H1 (cell line): Measurements from ENCODE around the gene NR4A1.

Experiments
- BRCA1 ChIP-seq: IDR thresholded peaks from 2 replicates; pipeline ENCODE4 v1.6.1; 2012; ENCODE audit warnings: low read depth, low read length, improper control_type of control experiment
- CHD1 ChIP-seq: IDR thresholded peaks from 2 replicates; pipeline ENCODE4 v1.6.1; 2012; ENCODE audit warnings: low read depth, low read length, improper control_type of control experiment
- CHD7 ChIP-seq: fragments of 300-600 bp; sonication (generic); IDR thresholded peaks from 2 replicates; pipeline ENCODE4 v1.7.1; 2012; ENCODE audit warnings: low read length, moderate library complexity, mild to moderate bottlenecking, inconsistent platforms; ENCODE audit not compliant: insufficient replicate concordance
- CTBP2 ChIP-seq: IDR thresholded peaks from 2 replicates; pipeline ENCODE4 v1.7.0; 2011; ENCODE audit warnings: borderline replicate concordance, mild to moderate bottlenecking, moderate library complexity, mixed read lengths, low read length; ENCODE audit not compliant: insufficient read depth, insufficient read length
- CTCF ChIP-seq, 3 experiments: IDR thresholded peaks; 1 replicate in 2 of 3; 2 replicates in 1 of 3; pipeline versions ENCODE4 v1.5.1 to v1.6.1; 2011; ENCODE audit warnings: low read length in 3 of 3, mild to moderate bottlenecking in 3 of 3, inconsistent platforms in 2 of 3, low read depth in 1 of 3, moderate library complexity in 1 of 3; ENCODE audit not compliant: insufficient read depth in 1 of 3; ENCODE audit errors: control extremely low read depth in 1 of 3
- EP300 ChIP-seq, 2 experiments: IDR thresholded peaks; 1 replicate in 1 of 2; 2 replicates in 1 of 2; pipeline ENCODE4 v1.6.1; 2011 to 2012; ENCODE audit warnings: low read depth in 2 of 2, low read length in 2 of 2, mild to moderate bottlenecking in 2 of 2, borderline replicate concordance in 1 of 2, inconsistent platforms in 1 of 2, moderate library complexity in 1 of 2
- GTF2F1 ChIP-seq: IDR thresholded peaks from 2 replicates; pipeline ENCODE4 v1.6.1; 2012; ENCODE audit warnings: low read depth, low read length, improper control_type of control experiment, borderline replicate concordance
- POLR2A ChIP-seq, 2 experiments: IDR thresholded peaks; 1 replicate in 1 of 2; 2 replicates in 1 of 2; pipeline ENCODE4 v1.6.1; 2011; ENCODE audit warnings: low read depth in 2 of 2, low read length in 2 of 2, mild to moderate bottlenecking in 2 of 2; ENCODE audit errors: control extremely low read depth in 1 of 2
- RFX5 ChIP-seq: IDR thresholded peaks from 2 replicates; pipeline ENCODE4 v1.6.1; 2011; ENCODE audit warnings: low read depth, low read length, improper control_type of control experiment, borderline replicate concordance
- TF ChIP-seq, protein P1 (sequence below): IDR thresholded peaks from 2 replicates; pipeline ENCODE4 v1.6.1; 2011; ENCODE audit warnings: low read length, improper control_type of control experiment

- TF ChIP-seq CTBP2 (no peak), CHD1 (no peak), CHD7 (no peak), CTCF (IDR thresholded peaks at IDR 0.05; ENCODE audit: control extremely low read depth in 1 of 3, insufficient read depth in 1 of 3, low read depth in 1 of 3, low read length in 3 of 3) (no peak), POLR2A (IDR thresholded peaks at IDR 0.05; ENCODE audit: control extremely low read depth in 1 of 2, low read depth in 2 of 2, low read length in 2 of 2) (no peak), BRCA1 (no peak), GTF2F1 (no peak), EP300 (IDR thresholded peaks at IDR 0.05; ENCODE audit: borderline replicate concordance in 1 of 2, low read depth in 2 of 2, low read length in 2 of 2) (no peak), RFX5 (no peak)
- TF ChIP-seq, protein P1, sequence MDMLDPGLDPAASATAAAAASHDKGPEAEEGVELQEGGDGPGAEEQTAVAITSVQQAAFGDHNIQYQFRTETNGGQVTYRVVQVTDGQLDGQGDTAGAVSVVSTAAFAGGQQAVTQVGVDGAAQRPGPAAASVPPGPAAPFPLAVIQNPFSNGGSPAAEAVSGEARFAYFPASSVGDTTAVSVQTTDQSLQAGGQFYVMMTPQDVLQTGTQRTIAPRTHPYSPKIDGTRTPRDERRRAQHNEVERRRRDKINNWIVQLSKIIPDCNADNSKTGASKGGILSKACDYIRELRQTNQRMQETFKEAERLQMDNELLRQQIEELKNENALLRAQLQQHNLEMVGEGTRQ = no peak
Observed at GRCh38 chr12:52074971-52075724, 23.9 kb downstream of the NR4A1 start.
